NCI-H526 (cell line): ENCODE results near the gene NEGR1.

Experiments used
- DNase-seq, 2 experiments: peaks; one replicate each; lab custom pipeline; 2025; lab: John Stamatoyannopoulos, UW

Gene NEGR1

GRCh38 chr1:72235062-72235461 is 47.3 kb downstream of the NEGR1 start:
- DNase-seq: no peak

- no peak for DNase-seq
Observed at GRCh38 chr1:72230746-72231145, 51.6 kb downstream of the NEGR1 start.

GRCh38 chr1:72229893-72230292 is 52.4 kb downstream of the NEGR1 start:
- no peak for DNase-seq

DNA sequence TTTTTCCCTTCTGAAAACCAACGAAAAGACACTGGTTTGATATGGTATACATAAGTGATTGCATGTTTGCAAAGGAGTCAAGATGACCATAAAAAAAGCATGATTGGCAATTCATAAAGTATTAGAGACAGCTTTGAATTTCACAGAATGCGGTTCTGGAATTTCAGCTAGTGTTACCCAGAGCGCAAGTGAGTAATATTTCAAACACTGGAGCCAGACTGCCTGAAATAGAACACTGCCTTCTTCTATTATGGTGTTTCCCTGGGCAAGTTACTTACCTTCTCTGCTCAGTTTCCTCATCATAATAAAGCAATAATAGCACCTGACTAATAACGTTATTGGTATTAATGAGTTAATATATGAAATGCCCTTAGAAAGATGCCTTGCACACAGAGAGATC is 54.7 kb downstream of the NEGR1 start:
- DNase-seq: no peak

DNA sequence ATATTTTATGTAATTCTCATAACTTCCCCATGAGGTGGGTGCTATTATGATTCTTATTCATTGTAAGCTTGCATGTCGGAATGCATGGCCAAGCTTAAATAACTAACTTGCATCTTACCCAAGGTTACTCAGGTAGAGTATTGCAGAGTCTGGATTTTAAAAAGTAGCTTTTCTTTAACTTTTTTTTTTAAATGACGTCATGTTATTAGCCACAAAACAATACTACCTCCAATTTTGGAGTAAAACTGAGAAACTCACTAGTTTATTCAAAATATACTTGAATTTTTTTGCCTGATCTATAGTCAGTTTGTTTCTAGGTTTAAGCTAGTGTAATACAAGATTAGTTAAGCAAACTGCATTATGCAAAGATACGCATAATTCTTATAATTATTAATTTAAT is 57.8 kb downstream of the NEGR1 start:
- DNase-seq: no peak

DNA sequence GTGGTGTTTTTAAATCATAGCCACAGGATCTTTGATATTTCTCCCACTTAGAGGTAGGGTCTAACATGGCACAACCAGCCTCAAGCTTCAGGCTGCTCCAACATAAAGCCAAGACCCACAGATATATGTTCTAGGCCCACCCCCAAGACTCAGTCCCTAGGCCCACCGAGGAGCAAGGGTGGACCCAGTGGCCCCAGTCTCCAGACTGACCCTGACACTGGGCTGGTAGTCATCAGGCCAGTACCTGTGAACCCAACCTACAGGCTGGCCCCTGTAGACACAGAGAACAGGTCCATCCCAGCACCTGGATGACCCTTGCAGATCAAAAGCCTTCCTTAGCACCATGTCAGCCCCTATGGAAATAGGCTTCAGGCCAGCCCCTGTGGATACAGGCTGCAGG is 60.5 kb downstream of the NEGR1 start:
- DNase-seq: no peak

- DNase-seq: no peak
Observed at GRCh38 chr1:72218141-72218739, 64.1 kb downstream of the NEGR1 start.

DNA sequence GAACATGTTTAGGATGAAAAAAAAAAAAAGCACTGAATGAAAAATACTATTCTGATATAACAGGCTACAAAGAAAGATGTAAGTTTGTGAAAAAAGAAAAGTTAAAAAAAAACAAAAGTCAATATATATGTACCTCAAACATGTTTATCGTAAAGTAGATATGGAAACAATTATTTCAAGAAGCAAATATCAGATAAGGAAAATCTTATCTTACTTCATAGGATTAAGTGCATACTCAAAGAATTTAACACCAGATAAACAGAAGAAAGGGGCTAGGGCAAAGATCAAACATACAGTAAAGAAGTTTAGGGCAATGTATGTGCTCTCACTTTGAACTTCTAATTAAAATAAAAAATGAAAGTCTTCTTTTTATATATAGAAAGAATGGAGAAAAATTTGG is 75.3 kb downstream of the NEGR1 start:
- DNase-seq: no peak

DNA sequence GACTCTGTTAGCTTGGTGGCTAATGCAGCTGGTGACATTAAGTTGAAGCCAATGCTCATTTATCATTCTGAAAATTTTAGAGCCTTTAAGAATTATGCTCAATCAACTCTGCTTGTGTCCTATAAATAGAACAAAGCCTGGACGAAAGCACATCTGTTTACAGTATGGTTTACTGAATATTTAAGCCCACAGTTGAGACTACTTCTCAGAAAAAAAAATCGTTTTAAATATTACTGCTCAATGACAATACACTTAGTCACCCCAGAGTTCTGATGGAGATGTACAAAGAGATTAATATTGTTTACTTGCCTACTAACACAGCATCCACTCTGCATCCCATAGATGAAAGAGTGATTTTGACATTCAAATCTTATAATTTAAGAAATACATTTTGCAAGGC is 79.6 kb downstream of the NEGR1 start:
- DNase-seq: no peak

DNA sequence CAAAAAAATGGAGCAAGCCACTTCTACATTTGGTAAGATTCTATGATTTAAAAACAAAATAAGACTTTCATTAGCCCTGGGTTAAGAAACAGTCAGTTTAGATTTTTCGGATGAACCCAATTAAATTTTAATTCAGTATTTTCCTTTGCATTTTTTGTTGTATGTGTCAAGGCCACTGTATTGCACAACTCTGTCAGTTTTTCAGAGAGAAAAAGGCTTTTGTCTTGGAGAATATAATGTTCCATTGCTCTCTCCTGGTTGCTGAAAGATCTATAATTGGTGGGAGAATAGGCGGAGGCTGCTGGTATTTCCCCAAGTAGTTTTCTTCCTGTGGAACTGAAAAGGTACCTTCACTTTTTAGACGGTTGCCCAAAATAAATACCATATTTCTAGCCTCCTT is 84.6 kb downstream of the NEGR1 start:
- DNase-seq: no peak

- peak in 1 of 2 experiments; percentile 12 for DNase-seq
Observed at GRCh38 chr1:72186733-72187307, 95.5 kb downstream of the NEGR1 start.

- DNase-seq: no peak
Observed at GRCh38 chr1:72184099-72184701, 98.1 kb downstream of the NEGR1 start.

DNA sequence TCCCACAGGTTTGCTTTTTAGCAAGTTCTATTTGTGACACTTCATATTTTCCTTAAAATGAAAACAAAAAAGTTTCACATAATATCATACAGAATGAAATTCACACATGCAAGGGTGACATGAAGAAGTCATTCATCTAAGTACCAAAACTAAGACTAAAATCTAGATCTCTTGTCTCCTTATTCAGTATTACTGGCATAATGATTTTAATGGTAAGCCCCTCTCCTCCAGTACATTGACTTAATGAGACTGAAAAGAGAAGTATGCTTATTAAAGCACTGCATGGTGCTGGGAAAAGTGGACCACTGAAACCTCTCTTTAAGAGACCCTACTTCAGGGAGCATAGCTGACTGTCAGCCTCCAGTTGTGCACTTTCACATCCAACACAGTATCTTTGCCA is 99.5 kb downstream of the NEGR1 start:
- no peak for DNase-seq

GRCh38 chr1:72178266-72178665 is 104.1 kb downstream of the NEGR1 start:
- DNase-seq: no peak

- DNase-seq: no peak
Observed at GRCh38 chr1:72177711-72178110, 104.6 kb downstream of the NEGR1 start.

DNA sequence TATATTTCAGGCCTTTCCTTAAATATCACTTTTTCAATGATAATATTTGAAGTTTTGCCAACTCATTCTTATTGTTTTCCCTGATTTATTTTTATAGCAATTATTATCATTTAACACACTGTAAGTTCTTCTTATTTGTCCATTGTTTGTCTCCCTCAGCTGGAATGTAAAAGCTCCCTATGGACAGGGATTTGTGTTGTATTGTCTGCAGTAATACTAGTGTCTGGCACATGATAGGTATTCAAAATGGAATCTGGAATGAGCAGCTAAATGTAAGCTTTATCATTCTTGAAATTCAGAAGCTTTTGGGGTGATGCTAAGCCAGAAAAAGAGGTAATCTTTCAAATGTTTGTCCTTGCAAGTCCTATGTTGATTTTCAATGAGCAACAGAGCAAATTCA is 112.1 kb downstream of the NEGR1 start:
- DNase-seq: no peak

DNA sequence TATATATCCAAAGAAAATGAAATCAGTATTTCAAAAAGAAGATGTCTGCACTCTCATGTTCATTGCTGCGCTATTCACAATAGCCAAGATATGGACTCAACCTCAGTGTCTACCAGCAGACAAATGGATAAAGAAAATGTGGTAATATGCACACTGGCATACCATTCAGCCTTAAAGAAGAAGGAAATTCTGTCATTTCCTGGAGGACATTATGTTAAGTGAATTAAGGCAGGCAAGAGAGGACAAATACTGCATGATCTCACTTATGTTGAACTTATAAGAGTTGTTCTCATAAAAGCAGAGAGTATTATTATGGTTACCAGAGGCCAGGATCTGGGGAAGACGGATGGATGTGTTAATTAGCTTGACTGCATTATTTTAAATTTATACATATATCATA is 115.9 kb downstream of the NEGR1 start:
- no peak for DNase-seq

DNA sequence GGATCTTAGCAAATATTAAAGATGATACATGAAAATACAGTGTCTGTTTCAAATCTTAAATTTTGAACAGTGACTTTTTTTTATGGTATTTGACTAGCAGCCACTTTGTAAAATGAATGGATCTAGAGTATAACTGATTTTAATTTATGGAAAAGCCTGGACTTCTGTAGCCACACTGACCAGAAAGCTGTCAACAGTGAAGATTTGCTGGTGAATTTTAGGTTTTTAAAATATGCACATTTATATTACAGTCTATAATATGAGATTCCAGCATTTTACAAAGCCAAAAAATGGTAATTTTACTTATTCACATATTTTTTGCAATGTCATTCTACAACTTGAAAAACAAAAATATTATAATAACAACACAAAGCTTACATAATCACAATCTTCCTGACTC is 131.8 kb downstream of the NEGR1 start:
- DNase-seq: no peak

GRCh38 chr1:72141875-72142274 is 140.5 kb downstream of the NEGR1 start:
- DNase-seq: no peak

GRCh38 chr1:72140222-72140621 is 142.1 kb downstream of the NEGR1 start:
- no peak for DNase-seq

DNA sequence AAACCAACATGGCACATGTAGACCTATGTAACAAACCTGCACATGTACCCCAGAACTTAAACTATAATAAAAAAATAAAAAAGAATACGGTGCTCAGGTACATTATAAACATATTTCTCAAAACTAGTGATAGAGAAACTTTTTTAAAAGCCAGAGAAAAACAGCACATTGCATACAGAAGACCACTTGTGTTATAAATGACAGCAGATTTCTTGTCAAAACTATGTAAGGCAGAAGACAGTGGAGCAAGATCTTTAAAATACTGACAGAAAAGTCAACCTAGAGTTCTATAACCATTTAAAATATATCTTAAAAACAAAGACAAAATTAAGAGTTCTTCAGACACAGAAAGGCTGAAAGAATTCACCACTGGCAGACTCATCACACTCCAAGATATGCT is 144.7 kb downstream of the NEGR1 start:
- no peak for DNase-seq

GRCh38 chr1:72129869-72130268 is 152.5 kb downstream of the NEGR1 start:
- no peak for DNase-seq

DNA sequence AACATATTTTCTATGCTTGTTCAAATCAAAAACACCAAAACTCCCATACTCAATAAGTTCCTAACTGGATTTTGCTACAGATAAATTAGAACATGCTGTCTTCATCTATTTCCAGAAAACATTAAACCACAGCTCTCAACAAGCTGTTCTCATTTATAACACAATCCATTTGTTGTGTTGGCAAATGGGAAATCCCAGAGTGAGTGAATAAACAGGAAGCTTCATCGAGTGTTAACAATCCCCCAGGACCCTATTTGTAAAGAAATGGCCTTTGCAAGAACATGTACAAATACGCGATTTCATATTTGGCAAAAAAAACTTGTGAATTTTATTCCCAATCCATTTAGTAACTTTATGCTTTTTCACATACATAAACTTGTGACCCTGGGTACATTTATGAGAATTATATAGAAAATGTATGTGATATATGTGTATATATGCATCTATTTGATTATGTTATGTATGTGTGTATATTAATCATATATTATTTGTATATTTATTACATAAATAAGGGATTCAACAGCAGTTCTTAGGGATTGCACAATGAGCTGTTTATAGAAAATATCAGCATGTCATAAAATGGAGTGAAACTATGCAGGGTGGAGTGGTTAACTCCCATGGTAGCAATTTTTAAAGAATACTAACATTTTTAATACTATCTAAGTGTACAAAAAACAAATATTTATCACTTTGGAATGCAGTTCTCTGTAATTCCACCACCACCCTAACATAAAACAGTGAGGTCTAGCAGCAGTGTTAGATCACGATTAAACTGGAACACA is 160.0 kb downstream of the NEGR1 start:
- DNase-seq: no peak
